Prostate gland (tissue), 2 donors: ENCODE data around the gene SCRG1. TPM values are rescaled to one million over a fixed set of nuclear protein-coding genes. Genes with fewer than 3 reads are reported as not detected.

ENCODE experiments used
- DNase-seq: peaks from one replicate; pipeline ENCODE4 v3.0.0-alpha.2; 2019; ENCODE audit warnings: low spot score
- H3K27ac ChIP-seq, 2 donors: fragments of 200-600 bp; sonication (generic); 2 replicates each; pipeline ENCODE4 v1.5.1; 2017 to 2019
- H3K27me3 ChIP-seq: fragments of 200-600 bp; sonication (generic); replicated peaks from 2 replicates; pipeline ENCODE4 v1.5.1; 2019; ENCODE audit not compliant: insufficient read depth
- H3K36me3 ChIP-seq, 2 donors: fragments of 200-600 bp; sonication (generic); 1 replicate in 1 of 2; 2 replicates in 1 of 2; pipeline versions ENCODE4 v1.5.1 to v1.8.1; 2017 to 2019
- H3K4me1 ChIP-seq: fragments of 200-600 bp; sonication (generic); replicated peaks from 2 replicates; pipeline ENCODE4 v1.5.1; 2019
- H3K4me3 ChIP-seq, 2 donors: fragments of 200-600 bp; sonication (generic); 2 replicates each; pipeline ENCODE4 v1.5.1; 2017 to 2019
- H3K9me3 ChIP-seq: fragments of 200-600 bp; sonication (generic); 2 replicates; pipeline ENCODE4 v1.5.1; 2017
- CTCF ChIP-seq, 4 experiments: fragments of 200-600 bp in 2 of 4; fragments of 450-650 bp in 2 of 4; sonication (generic) in 2 of 4; IDR thresholded peaks; 1 replicate in 3 of 4; 2 replicates in 1 of 4; pipeline ENCODE4 v1.5.1; 2016 to 2019; ENCODE audit warnings: antibody characterized with exemption in 4 of 4, mild to moderate bottlenecking in 2 of 4, moderate library complexity in 2 of 4
- POLR2A ChIP-seq: fragments of 450-650 bp; IDR thresholded peaks from one replicate; pipeline ENCODE4 v1.6.1; 2016; ENCODE audit warnings: antibody characterized with exemption, mild to moderate bottlenecking
- POLR2AphosphoS5 ChIP-seq: sonication (generic); formaldehyde crosslinking; IDR thresholded peaks from one replicate; pipeline ENCODE4 v1.6.1; 2017; ENCODE audit warnings: antibody characterized with exemption
- WGBS: methylation state at CpG from one replicate; pipeline ENCODE4 v1.1.5; 2018; 5-methylcytosine and 5-hydroxymethylcytosine counted together
- intact Hi-C: fragments of 100-400 bp; cut with DNase I; formaldehyde crosslinking; loops from one replicate; pipeline ENCODE4 v1.14.2; 2022
- total RNA-seq, 2 donors: library from RNA; depleted of rRNA; stranded (reverse); fragments of >200 nt; gene quantifications; one replicate each; pipeline ENCODE4 v1.1.0, GENCODE V29; 2016

SCRG1 gene
- total RNA-seq, 2 donors from 2014 or later = 0.14 to 15.1 TPM

- WGBS = 16% methylated on average over 4 of the region's 4 CpGs
- Histone ChIP-seq H3K4me3 (no peak overlapping the region), H3K27me3 (no peaks in the 10 kb centered on the region), H3K27ac (no peak overlapping the region), H3K4me1 (no peaks in the 10 kb centered on the region), H3K9me3 (no peaks in the 10 kb centered on the region), H3K36me3 (no peaks in the 10 kb centered on the region)
- intact Hi-C loops = loop anchor here (5.0 kb wide), 1 partner anchor 72 kb away; no protein-coding TSS in a partner anchor
- TF ChIP-seq CTCF (IDR thresholded peaks at IDR 0.05) = peak in 3 of 4 experiments; percentile 49 to 58 (median 51)
- no peak for TF ChIP-seq POLR2AphosphoS5
- DNase-seq = no peak
Observed at GRCh38 chr4:173420324-173420752, 21.4 kb upstream of the SCRG1 start.

- H3K27ac ChIP-seq = no peak overlapping the region
- no peaks in the 10 kb centered on the region for H3K9me3 ChIP-seq
- intact Hi-C loops = no loop called here
Observed at GRCh38 chr4:173418639-173419038, 19.7 kb upstream of the SCRG1 start.

DNA sequence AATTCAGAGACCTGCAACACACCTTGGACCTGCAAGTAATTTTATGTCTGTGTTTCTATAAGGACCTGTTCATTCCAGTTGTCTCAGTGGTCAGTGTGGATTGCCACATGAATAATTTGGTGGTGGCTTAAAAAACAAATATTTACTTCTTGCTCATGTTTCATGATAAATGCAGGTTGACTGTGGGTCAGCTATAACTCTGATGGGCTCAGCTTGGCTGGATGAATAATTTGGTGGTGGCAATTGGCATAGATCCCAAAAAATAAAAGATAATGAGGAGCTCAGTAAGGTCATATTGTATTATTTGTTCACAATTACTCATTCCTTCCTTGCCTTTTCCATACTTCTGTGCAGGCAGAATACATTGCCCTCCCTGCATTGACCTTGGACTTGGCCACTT lies 18.9 kb upstream of the SCRG1 start:
- no peaks in the 10 kb centered on the region for H3K36me3 ChIP-seq
- no peaks in the 10 kb centered on the region for H3K4me1 ChIP-seq
- no peaks in the 10 kb centered on the region for H3K27me3 ChIP-seq
- no peak overlapping the region for H3K27ac ChIP-seq
- no peak overlapping the region for H3K4me3 ChIP-seq
- no peak for DNase-seq
- TF ChIP-seq POLR2AphosphoS5 = no peak
- no peak for TF ChIP-seq POLR2A
- no peak for TF ChIP-seq CTCF (IDR thresholded peaks at IDR 0.05)
- no peaks in the 10 kb centered on the region for H3K9me3 ChIP-seq
- intact Hi-C loops = loop anchor here (2.0 kb wide), 1 partner anchor 99 kb away; no protein-coding TSS in a partner anchor

More at GRCh38 chr4:173418639-173419038, 19.7 kb upstream of the SCRG1 start:
- Histone ChIP-seq H3K27me3 (no peaks in the 10 kb centered on the region), H3K4me3 (no peak overlapping the region), H3K4me1 (no peaks in the 10 kb centered on the region), H3K36me3 (no peaks in the 10 kb centered on the region)
- TF ChIP-seq POLR2A (no peak), CTCF (IDR thresholded peaks at IDR 0.05) (no peak), POLR2AphosphoS5 (no peak)
- DNase-seq = no peak
- WGBS = 81% methylated on average over 3 of the region's 3 CpGs

DNA sequence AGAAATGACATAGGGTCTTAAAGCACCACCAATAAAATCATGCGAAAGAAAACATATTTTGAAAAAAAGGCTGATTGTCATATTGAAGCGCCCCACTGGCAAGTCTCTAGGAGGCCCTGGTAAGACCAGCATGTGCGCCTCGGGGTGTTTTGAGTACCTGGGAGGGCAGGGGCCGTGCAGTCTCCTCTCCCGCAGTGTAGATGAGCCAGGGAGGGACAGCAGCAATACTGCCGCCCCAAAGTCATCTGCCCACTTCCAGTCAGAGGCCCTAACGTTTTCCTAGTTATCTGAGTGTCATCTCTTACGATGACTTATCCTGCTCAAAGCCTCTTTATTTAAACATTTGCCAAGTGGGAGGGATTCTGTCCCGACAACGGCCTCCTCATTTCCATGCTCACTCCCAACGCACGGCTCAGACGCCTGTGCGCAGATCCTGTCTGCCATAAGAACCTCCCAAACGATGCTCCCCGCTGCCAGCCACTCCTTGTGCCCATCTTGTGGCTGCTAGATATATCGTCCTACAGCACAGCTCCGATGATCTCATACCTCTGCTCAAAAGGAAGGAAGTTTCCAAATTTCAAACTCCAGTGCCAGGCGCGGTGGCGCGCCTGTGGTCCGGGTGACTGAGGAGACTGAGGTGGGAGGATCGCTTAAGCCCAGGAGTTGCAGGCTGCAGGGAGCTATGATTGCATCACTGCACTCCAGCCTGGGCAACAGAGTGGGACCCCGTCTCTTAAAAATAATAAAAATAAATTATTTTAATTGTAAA lies 17.2 kb upstream of the SCRG1 start:
- 91% methylated on average over 26 of the region's 26 CpGs for WGBS
- Histone ChIP-seq H3K4me3 (no peak overlapping the region), H3K4me1 (no peaks in the 10 kb centered on the region), H3K27ac (no peak overlapping the region), H3K27me3 (no peaks in the 10 kb centered on the region), H3K36me3 (no peaks in the 10 kb centered on the region), H3K9me3 (no peaks in the 10 kb centered on the region)
- intact Hi-C loops = loop anchor here (2.0 kb wide), 1 partner anchor 97 kb away; no protein-coding TSS in a partner anchor
- no peak for DNase-seq
- TF ChIP-seq POLR2AphosphoS5 (no peak), CTCF (IDR thresholded peaks at IDR 0.05) (no peak), POLR2A (no peak)

DNA sequence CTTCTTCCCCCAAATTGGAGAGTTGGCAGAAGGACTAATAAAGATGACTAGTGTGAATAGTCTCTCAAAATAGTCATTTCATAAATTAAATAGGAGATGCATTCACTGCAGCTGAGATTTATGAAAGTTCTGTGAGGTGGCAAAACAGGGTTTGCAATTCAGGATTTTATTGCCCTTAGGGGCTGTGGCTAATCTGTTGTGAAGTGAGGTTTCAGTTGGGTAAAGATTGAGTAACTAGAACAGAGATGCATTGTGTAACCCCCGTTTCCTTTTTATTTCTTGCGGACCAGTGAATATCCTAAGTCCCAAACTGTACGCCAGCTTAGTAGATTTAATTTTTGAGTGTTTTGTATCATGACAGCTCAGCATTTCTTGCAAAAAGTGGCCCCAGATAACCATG lies 16.2 kb upstream of the SCRG1 start:
- TF ChIP-seq POLR2AphosphoS5 (no peak), CTCF (IDR thresholded peaks at IDR 0.05) (no peak), POLR2A (no peak)
- H3K27ac ChIP-seq = no peak overlapping the region

More for the DNA sequence above, 16.2 kb upstream of the SCRG1 start:
- DNase-seq = no peak
- 80% methylated on average over 3 of the region's 3 CpGs for WGBS
- Histone ChIP-seq H3K27me3 (no peaks in the 10 kb centered on the region), H3K36me3 (no peaks in the 10 kb centered on the region), H3K4me3 (no peak overlapping the region), H3K4me1 (no peaks in the 10 kb centered on the region), H3K9me3 (no peaks in the 10 kb centered on the region)
- intact Hi-C loops = no loop called here
